Transverse colon (tissue), 3 donors: ENCODE results near the gene ZNF705A.

Experiments
- CTCF ChIP-seq, 5 experiments: fragments of 200-600 bp in 3 of 5; fragments of 450-650 bp in 2 of 5; sonication (generic) in 3 of 5; IDR thresholded peaks; 1 replicate in 2 of 5; 2 replicates in 3 of 5; pipeline ENCODE4 v1.5.1; 2016 to 2017; ENCODE audit warnings: antibody characterized with exemption in 5 of 5, inconsistent platforms in 3 of 5, mild to moderate bottlenecking in 2 of 5, moderate library complexity in 1 of 5
- EP300 ChIP-seq: sonication (generic); formaldehyde crosslinking; IDR thresholded peaks from one replicate; pipeline ENCODE4 v1.6.1; 2017; ENCODE audit warnings: antibody characterized with exemption, low read depth
- POLR2A ChIP-seq: fragments of 450-650 bp; IDR thresholded peaks from one replicate; pipeline ENCODE4 v1.6.1; 2016; ENCODE audit warnings: antibody characterized with exemption, mild to moderate bottlenecking, moderate library complexity

GRCh38 chr12:8146442-8146771, 10.4 kb upstream of the ZNF705A start:
- TF ChIP-seq EP300 (no peak), CTCF (IDR thresholded peaks at IDR 0.05) (no peak), POLR2A (no peak)
